SIG-M5 (cell line): ENCODE measurements around the gene HTT.

Experiments
- DNase-seq: peaks from one replicate; lab custom pipeline; 2025; lab: John Stamatoyannopoulos, UW

HTT gene

DNA sequence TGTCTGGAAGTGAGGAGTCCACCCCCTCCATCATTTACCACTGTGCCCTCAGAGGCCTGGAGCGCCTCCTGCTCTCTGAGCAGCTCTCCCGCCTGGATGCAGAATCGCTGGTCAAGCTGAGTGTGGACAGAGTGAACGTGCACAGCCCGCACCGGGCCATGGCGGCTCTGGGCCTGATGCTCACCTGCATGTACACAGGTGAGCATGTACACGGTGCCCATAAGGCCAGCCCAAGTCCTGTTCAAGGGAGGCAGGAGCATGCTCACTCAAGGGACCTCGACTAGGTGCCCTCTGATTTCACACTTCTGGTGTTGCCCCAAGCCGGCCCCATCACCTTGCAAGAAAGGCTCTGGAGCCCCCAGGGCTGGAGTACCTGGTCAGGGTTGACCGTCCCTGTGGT, 161.1 kb downstream of the HTT start:
- DNase-seq = no peak

DNA sequence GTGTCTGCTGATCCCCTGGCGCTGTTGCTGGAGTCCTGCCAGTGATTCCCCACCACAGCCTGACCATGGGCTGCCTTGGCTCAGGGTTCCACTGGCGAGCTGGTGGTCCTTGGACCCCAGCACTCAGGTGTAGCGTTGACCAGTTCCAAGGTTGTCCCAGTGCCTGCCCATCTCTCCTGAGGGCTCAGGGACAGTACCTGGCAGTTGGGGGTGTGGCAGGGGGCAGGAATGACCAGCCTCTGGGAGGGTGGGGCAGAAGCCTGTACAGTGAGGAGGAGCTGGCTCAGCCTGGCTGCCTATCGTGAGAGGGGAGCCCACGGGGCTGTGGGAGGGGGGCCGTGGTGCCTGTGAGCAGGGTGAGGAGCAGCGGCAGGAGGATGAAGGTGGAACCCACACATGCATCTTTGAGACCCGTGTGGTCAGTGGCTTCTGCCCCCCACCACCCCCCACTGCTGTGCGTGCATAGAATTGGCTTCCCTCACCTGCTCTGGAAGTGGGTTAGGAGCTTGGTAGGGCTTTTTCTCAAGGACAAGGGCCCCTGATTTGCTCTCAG, 161.9 kb downstream of the HTT start:
- DNase-seq = no peak

DNA sequence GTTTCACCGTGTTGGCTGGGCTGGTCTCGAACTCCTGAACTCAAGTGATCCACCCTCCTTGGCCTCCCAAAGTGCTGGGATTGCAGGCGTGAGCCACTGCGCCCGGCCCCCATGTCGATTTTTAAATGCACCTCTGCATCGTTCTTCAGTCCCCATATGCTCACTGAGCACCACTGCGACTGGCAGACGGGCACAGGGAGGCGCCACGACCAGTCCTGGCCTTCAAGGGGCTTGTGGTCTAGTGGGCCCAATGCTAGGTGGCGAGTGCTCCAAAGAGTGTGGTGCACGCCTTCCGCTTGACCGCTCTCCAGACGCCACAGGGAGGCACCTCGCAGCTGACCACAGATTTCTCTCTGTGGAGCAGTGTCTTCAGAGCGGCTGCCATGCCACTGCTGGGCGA, 162.8 kb downstream of the HTT start:
- DNase-seq = no peak

DNA sequence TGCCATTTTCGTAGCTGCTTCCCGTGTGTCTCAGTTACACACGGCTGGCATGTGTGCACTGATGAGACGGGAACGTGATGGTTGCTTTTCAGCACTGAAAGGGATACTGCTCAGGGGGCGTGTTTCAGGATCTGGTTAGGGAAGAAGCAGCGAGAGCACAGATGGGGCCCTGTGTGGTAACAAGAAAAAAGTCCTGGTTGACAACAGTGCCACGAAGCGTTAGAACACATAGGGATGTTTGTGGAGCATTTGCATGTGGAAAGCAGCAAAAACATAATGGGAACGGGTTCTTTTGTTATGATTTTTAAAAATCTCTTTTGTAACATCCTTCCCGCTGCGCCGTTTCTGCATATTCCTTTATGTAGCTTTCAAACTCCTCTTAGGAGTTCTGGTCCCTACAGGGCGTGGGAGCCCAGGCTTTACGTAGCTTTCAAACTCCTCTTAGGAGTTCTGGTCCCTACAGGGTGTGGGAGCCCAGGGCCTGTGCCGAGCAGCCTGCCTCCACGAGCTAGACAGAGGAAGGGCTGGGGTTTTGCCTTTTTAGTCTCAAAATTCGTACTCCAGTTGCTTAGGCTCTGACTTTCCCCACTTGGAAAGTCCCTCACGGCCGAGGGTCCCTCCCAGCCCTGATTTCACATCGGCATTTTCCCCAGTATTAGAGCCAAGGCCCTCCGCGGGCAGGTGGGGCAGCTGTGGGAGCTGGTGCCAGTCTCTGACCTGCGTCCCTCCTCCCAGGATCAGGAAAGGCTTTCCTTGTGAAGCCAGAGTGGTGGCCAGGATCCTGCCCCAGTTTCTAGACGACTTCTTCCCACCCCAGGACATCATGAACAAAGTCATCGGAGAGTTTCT, 163.5 kb downstream of the HTT start:
- no peak for DNase-seq

DNA sequence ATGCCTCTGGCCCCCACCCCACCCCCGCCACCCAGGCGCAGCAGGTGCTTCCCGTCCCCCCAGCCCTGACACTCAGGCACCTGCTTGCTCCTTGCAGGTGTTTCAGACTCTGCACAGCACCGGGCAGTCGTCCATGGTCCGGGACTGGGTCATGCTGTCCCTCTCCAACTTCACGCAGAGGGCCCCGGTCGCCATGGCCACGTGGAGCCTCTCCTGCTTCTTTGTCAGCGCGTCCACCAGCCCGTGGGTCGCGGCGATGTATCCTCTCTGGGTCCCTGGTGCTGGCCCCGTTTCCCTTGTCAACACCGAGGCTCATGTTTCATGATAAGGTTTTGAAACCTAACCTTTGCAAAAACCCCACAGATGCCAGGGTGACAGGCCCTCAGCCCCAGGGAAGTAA, 164.2 kb downstream of the HTT start:
- DNase-seq = no peak

DNA sequence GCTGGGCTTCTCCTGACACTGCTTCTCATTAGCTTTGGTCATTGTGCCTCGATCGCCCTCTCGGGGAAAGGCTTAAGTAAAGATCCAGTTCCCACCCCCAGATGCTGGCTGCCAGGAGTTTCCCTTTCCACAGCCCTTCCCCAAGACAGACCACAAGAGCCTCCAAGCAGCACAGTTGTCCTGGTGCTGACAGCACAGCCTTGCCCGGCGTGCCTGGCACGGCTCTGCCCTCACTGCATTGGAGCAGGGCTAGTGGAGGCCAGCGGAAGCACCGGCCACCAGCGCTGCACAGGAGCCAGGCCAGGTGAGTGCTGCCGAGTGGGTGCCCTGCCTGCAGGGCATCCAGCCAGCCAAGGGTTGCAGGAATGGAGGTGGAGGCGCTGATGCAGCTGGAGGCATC, 164.8 kb downstream of the HTT start:
- DNase-seq = no peak

DNA sequence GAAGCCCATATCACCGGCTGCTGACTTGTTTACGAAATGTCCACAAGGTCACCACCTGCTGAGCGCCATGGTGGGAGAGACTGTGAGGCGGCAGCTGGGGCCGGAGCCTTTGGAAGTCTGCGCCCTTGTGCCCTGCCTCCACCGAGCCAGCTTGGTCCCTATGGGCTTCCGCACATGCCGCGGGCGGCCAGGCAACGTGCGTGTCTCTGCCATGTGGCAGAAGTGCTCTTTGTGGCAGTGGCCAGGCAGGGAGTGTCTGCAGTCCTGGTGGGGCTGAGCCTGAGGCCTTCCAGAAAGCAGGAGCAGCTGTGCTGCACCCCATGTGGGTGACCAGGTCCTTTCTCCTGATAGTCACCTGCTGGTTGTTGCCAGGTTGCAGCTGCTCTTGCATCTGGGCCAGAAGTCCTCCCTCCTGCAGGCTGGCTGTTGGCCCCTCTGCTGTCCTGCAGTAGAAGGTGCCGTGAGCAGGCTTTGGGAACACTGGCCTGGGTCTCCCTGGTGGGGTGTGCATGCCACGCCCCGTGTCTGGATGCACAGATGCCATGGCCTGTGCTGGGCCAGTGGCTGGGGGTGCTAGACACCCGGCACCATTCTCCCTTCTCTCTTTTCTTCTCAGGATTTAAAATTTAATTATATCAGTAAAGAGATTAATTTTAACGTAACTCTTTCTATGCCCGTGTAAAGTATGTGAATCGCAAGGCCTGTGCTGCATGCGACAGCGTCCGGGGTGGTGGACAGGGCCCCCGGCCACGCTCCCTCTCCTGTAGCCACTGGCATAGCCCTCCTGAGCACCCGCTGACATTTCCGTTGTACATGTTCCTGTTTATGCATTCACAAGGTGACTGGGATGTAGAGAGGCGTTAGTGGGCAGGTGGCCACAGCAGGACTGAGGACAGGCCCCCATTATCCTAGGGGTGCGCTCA, 165.8 kb downstream of the HTT start:
- DNase-seq = no peak

DNA sequence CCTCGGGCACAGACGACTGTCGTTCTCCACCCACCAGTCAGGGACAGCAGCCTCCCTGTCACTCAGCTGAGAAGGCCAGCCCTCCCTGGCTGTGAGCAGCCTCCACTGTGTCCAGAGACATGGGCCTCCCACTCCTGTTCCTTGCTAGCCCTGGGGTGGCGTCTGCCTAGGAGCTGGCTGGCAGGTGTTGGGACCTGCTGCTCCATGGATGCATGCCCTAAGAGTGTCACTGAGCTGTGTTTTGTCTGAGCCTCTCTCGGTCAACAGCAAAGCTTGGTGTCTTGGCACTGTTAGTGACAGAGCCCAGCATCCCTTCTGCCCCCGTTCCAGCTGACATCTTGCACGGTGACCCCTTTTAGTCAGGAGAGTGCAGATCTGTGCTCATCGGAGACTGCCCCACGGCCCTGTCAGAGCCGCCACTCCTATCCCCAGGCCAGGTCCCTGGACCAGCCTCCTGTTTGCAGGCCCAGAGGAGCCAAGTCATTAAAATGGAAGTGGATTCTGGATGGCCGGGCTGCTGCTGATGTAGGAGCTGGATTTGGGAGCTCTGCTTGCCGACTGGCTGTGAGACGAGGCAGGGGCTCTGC, 166.5 kb downstream of the HTT start:
- DNase-seq = no peak

DNA sequence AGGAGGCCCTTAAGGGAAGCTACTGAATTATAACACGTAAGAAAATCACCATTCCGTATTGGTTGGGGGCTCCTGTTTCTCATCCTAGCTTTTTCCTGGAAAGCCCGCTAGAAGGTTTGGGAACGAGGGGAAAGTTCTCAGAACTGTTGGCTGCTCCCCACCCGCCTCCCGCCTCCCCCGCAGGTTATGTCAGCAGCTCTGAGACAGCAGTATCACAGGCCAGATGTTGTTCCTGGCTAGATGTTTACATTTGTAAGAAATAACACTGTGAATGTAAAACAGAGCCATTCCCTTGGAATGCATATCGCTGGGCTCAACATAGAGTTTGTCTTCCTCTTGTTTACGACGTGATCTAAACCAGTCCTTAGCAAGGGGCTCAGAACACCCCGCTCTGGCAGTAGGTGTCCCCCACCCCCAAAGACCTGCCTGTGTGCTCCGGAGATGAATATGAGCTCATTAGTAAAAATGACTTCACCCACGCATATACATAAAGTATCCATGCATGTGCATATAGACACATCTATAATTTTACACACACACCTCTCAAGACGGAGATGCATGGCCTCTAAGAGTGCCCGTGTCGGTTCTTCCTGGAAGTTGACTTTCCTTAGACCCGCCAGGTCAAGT, 167.5 kb downstream of the HTT start:
- no peak for DNase-seq

DNA sequence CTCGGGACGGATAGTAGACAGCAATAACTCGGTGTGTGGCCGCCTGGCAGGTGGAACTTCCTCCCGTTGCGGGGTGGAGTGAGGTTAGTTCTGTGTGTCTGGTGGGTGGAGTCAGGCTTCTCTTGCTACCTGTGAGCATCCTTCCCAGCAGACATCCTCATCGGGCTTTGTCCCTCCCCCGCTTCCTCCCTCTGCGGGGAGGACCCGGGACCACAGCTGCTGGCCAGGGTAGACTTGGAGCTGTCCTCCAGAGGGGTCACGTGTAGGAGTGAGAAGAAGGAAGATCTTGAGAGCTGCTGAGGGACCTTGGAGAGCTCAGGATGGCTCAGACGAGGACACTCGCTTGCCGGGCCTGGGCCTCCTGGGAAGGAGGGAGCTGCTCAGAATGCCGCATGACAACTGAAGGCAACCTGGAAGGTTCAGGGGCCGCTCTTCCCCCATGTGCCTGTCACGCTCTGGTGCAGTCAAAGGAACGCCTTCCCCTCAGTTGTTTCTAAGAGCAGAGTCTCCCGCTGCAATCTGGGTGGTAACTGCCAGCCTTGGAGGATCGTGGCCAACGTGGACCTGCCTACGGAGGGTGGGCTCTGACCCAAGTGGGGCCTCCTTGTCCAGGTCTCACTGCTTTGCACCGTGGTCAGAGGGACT, 168.8 kb downstream of the HTT start:
- no peak for DNase-seq

DNA sequence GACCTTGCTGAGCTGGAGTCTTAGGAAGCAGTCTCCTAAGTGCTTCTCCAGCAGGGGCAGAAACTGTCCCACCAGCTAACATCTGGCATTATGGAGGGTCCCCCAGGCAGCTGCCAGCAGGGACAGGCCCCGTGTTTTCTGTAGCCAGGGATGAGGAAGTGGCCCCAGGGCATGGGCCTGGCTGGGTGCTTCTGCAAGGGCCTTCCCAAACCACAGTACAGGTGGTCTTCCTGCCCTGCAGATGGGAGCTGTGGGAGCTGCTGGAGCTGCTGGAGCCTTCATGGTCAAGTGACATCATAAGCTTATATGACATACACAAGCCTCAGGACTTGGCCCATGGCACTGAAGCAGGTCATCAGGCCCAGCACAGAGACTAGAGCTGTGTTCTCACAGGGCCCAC, 169.5 kb downstream of the HTT start:
- no peak for DNase-seq

DNA sequence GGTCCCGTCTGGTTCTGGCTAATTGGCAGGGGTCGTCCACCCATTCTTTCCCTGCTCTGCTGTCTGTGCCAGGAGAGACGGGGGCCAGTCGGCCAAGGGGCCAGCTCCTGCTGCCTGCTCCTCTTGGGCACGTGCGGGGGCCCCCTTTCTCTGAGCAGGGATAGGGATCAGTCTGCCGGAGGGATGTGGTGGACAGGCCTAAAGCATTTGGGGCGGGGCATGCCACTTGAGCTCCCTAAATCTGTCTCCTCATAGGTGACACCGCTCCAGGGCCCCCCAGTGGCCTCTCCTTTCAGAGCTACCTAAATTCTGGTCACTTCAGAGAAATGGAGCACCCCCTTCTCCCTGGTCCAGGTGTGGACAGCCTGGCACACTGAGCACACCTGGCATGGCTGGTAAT, 170.3 kb downstream of the HTT start:
- DNase-seq = no peak

DNA sequence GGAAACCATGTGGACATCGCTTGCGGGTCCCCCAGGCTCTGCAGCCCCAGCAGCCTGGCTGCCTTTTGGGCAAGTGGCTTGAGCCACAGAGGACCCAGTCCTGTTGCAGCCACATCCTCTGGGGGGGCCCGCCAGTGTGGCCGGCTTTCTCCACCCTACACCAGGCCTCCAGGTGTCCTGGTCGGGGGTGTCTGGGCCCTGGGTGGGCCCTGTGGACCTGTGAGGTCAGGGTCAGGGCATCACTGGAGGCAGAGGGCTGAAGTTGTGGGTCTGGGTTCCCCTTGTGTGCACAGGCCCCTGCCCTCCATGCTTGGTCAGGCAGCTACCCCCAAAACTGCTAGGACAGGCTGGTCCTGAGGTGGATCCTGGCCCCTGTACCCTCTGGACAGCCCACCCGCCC, 171.2 kb downstream of the HTT start:
- DNase-seq = no peak

DNA sequence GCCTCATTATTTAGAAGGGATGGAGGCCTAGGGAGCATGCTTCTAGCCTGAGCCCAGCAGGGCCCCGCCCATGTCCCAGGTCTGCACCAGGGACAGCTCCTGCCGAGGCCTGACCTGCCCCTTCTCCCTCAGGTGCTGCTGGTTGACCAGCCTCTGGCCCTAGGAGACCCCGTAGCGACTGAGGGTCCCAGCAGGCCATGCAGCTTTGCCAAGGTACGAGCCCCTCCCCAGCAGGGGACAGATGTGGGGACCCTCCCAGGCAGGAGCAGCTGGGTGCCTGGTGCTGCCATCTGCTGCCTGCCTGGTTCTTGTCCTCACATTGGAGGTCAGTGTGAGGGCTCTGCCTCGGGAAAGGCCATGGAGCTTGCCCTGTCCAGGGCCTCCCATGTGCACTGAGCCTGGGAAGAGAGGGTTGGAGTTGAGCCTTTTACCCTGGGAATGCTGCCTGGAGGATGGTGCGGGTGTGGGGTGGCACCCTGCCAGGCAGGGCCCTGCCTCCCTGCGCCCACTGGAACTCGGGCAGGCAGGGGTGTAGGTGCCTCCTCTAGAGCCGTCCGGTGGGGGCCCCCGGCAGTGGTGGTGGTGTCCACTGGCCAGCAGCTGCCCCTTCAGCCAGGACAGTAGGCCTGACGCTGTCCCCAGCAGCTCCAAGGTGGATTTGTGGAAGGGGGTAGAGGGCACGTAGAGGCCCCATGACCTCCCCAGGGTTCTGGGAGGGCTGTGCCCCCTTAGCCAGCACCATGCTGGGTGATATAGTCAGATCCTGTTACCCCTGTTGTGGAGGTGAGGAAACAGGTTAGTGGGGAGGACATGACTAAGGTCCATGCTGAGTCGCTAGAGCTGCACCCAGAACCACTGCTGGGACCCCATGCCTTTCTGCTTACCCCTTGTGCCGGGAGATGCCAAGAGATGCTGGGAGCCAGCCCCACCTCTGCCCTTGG, 172.2 kb downstream of the HTT start:
- no peak for DNase-seq

DNA sequence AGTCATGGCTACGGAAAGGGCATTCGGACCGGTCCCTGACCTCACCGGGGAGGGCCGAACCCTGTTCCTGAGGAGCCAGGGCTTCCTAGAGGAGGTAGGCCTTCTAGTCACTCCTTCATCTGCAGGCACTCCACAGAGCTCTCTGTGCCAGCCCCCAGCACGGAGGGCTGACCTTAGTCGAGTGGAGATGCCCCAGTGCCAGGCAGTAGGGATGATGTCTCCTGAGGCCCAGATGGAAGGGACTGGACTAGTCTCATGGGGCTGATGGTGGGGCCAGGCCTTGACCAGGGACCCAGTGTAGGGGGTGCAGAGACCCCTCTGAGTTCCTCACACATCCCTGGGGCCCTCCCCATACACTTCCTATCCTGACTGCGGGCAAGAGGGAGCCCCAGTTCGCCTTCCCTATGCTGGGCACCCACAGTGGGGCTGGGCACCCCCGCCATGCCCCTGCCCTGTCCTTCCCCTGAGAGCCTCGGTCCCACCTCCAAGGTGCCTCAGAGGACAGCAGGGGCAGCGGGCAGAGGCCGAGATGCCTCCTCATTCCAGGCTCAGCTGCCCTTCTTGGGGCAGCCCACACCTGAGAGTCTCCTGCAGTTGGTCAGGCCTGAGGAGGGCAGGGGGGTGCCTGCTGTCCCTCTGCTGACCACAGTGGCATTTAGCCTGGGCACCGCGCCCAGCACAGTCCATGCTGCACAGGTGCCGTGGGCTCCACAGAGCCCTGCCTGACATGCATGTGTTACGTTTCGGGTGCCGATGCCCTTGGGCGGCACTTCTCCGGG, 173.1 kb downstream of the HTT start:
- DNase-seq = no peak

DNA sequence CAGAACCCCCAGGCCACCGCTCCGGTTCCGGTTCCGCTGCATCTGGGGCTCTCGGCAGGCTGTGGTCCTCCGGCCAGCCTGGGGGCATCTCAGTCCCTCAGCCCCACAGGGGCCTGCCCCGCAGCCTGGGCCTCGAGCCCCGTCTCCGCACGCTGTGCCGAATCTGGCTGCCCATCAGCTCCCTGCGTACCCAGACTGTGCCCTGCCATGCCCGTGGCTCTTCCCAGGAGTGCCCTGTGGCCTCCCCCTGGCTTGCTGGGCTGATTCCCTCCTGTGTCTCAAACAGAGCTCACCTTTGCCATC, 173.6 kb downstream of the HTT start:
- no peak for DNase-seq

DNA sequence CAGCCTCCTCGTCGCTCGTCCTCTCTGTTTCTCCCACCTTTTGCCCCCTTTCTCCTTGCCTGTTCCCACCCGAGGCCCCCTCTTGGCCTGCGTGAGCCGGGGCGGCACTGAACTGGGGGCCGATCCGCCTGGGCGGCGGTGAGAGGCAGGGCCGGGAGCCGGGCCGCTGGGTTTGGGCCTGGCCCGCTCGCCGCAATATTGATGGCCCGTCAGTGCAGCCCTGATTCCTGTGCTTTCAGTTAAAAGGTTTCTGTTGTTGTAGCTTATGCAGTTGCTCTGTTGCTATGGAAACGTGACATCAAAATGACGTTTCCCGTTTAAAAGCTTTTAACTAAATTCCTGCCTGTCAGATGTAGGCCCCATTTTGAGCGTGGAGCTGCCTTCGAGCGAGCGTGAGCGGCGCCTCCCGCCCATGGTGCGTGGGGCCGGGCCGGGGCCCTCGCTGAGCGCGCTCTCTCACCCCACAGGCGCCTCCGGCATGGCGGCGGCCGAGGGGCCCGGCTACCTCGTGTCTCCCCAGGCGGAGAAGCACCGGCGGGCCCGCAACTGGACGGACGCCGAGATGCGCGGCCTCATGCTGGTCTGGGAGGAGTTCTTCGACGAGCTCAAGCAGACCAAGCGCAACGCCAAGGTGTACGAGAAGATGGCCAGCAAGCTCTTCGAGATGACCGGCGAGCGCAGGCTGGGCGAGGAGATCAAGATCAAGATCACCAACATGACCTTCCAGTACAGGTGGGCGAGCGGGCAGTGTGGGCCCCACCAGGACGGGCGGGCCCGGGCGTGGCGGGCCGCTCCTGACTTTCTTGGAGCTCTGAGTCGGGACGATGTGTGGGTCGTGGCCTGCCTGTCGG, 174.6 kb downstream of the HTT start, which contains the start of gene MSANTD1:
MSANTD1 (plus strand) TSS at position 349 of the 851 bp plus-strand sequence; CDS start at position 413, 64 bp downstream.
- DNase-seq = no peak

DNA sequence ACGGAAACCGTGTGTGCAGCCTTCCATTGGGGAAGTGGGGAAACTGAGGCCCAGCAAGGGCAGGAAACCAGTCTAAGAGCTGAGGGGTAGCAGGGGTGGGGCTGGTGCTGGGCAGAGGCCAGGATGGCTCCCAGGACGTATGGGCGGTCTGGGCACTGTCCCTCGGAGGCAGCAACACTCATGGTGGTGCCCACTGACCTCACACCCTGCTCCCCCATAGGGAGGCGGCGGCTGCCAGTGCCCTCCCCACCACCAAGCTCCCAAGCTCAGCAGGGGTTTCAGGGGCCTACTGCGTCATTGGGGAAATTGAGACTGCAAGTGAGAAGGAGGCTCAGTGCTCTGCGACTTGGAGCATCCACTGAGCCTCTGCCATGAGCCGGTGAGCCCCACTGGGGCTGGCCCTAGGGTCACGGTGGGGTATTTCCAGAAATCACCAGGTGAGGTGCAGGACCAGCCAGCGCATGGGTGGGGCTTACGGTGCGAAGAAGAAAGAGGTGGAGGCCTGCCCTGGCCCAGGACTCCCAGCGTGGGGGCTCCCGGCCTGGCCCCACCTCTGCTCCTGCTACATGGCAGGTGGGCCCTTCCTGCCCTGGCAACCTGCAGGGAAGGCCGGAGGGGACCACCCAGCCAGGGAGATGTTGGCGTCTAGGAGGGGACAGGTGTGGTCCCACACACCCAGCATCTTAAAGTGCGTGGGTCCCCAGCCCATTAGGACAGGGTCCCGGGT, 175.4 kb downstream of the HTT start:
- DNase-seq = no peak
